ENCODE measurements around the gene SSC5D.
"Not testable (repeated sequence)": the region's sequence is repeated elsewhere in the genome, so short reads cannot be mapped to it uniquely, and the experiment has no call there.

SSC5D gene

GRCh38 chr19:55487924-55488687 is at the start of gene SSC5D:
TSS of gene SSC5D (plus strand) at chr19:55488436. CDS start at chr19:55488590, 154 bp downstream.
- no peak for DNase-seq (ENCODE audit: low read depth in 2 of 2)

DNA sequence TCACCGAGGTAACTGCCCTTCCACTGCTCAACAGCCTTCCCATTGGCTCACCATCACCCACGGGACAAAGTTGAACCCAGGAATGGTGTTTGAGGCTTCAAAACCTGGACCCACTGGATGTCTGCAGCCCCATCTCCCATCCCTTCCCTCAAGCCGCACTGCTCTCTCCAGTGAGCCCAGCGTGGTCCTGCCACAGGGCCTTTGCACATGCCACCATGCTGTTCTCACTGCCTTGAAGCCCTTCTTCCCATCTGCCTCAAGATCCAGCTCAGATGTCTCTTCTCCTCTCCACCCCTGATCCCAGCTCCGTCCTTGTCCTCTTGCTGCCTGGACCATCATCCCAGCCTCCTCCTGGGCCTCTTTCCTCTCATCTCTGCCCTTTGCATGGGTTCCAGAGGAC is 49.2 kb upstream of the SSC5D start:
- DNase-seq (ENCODE audit: low read depth in 2 of 2) = no peak

GRCh38 chr19:55440411-55441105 is 47.7 kb upstream of the SSC5D start:
- DNase-seq (ENCODE audit: low read depth in 2 of 2) = no peak

DNA sequence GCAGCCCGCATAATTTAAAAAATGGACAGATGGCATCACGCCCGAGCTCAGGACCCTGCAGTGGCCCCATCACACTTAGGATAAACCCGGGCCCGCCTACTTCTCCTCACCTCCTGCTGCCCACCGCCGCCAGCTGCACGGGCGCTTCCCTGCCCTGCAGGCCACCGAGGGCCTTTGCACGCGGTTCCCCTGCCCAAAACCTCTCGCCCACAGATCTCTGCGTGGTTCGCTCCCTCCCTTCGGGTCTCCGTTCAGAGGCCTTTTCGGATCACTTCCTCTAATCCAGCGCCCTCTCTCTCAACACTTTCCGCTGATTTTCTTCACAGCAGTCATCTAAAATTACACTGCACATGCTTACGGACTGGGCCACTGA is 46.9 kb upstream of the SSC5D start:
- DNase-seq (ENCODE audit: low read depth in 2 of 2) = no peak

- DNase-seq (ENCODE audit: low read depth in 2 of 2) = no peak
These were observed 46.4 kb upstream of the SSC5D start for GRCh38 chr19:55441692-55442321.

DNA sequence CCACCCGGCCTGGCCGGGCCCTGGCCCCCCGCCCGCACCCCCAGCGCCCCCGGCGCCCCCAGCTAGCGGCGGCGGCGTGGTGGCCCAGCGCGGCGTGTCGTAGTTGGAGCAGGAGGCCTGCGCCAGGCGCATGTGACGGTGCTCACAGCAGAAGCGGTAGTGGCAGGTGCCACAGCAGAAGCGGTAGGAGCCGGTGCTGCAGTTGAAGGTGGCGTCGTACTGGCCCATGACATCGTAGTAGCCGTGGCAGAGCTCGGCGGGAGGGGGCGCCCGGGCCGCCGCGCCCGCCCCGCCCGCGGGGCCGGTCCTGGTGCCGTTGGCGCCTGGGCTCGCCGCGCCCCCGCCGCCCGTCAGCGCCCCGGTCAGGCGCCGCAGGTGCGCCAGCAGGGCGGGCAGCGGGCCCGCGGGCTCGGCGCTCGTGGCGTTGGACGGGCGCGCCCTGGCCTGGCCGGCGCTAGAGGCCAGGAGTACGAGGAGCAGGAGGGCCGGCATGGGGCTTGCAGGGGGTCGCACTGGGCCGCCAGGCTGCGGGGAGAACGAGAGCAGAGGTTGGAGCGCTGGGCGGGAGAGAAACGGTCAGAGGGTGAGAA is 45.8 kb upstream of the SSC5D start:
- no peak for DNase-seq (ENCODE audit: low read depth in 2 of 2)

DNA sequence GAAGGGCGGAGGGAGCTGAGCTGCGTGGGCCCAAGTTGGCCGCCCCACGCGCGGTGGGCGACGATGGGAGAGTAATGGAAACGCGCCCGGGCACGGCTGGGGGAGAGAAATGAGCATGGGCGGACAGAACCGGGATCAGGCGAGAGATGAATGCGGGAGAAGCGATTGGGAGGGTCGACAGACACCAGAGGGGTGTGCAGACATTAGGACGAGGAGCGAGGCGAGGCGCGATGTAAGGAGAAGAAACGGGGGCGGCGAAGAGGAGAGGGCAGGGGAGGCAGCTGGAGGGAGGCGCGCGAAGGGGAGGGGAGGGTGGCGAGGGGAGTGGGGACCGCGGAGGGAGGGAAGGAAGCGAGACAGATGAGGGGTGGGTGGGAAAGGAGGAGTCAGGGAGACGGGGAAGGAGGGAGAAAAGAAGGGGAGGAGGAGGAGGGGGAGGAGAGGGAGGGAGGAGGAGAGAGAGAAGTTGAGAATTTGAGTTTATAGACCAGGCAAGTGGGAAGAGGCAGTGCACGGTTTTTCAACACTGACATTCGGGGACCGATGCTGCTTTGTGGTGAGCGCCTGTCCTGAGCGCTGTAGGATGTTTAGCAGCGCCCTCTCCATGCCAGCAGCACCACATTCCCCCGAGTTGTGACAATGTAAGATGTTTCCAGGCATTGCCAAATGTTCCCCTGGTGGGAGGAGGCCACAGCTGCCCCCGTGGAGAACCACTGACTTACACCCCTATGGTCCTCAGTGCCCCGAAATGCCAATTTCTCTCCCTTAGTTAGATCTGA is 45.0 kb upstream of the SSC5D start, which contains the start of gene SHISA7:
Gene SHISA7 (minus strand): TSS at position 256 of the 779 bp plus-strand sequence. CDS start 437 bp downstream, outside the sequence.
- no peak for DNase-seq (ENCODE audit: low read depth in 2 of 2)

GRCh38 chr19:55443824-55444480 is 44.3 kb upstream of the SSC5D start:
- no peak for DNase-seq (ENCODE audit: low read depth in 2 of 2)

DNA sequence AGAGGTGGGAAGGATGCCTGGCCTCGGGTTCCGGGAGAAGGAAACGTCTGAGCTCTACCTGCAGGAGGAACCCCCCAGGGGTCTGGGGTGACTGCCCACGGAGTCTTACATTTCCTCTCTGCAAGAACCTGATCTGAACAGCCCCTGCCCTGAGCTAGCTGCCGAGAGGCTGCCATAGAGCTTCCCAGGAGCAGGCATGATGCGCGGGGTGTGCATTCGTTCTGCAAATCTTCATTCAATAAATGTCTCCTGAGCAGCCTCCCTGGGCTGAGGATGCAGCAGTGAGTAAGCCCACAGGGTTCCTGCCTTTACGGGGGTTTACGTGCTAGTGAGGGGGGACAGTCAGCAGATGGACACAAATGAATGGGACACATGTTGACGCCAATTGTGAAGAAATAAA is 43.6 kb upstream of the SSC5D start:
- DNase-seq (ENCODE audit: low read depth in 2 of 2) = no peak

- no peak for DNase-seq (ENCODE audit: low read depth in 2 of 2)
These were observed 42.2 kb upstream of the SSC5D start for GRCh38 chr19:55446060-55446459.

DNA sequence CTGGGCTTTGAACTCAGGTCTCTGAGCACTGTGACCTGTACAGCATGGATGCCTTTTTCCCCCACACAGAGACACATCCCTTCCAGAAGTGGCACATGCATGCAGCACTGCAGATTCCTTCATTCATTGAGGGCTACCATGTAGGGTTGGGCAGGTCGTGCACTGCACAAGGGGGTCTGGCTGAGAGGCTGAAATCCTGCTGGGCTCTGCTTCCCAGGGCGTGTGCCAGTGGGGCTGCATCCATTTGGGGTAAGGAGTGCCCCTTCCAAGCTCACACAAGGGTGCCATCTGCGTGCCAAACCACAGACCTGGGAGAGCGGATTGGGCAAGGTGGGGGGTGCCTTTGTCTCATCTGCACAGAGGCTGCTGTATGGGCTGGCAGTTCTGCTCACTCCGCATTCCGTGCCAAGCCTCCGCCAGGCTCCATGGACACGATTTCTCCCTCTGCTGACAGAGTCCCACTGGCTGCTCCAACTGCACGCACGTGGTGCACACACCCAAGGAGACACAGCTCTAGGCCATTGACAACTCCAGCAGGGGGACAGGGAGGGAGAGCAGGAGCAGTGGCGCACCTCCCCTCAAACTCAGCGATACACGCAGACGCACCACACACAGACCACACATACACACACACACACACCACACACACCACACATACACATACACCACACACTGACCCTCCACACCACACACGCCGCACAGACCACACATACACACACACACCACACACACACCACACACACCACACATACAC is 40.6 kb upstream of the SSC5D start:
- DNase-seq (ENCODE audit: low read depth in 2 of 2) = no peak

- not testable (repeated sequence) for DNase-seq (ENCODE audit: low read depth in 2 of 2)
These were observed 40.1 kb upstream of the SSC5D start for GRCh38 chr19:55448175-55448490.

- no peak for DNase-seq (ENCODE audit: low read depth in 2 of 2)
These were observed 38.8 kb upstream of the SSC5D start for GRCh38 chr19:55449469-55449868.

- DNase-seq (ENCODE audit: low read depth in 2 of 2) = no peak
These were observed 36.9 kb upstream of the SSC5D start for GRCh38 chr19:55451163-55451964.

- no peak for DNase-seq (ENCODE audit: low read depth in 2 of 2)
These were observed 36.1 kb upstream of the SSC5D start for GRCh38 chr19:55451965-55452748.

- DNase-seq (ENCODE audit: low read depth in 2 of 2) = no peak
These were observed 35.4 kb upstream of the SSC5D start for GRCh38 chr19:55452749-55453346.

DNA sequence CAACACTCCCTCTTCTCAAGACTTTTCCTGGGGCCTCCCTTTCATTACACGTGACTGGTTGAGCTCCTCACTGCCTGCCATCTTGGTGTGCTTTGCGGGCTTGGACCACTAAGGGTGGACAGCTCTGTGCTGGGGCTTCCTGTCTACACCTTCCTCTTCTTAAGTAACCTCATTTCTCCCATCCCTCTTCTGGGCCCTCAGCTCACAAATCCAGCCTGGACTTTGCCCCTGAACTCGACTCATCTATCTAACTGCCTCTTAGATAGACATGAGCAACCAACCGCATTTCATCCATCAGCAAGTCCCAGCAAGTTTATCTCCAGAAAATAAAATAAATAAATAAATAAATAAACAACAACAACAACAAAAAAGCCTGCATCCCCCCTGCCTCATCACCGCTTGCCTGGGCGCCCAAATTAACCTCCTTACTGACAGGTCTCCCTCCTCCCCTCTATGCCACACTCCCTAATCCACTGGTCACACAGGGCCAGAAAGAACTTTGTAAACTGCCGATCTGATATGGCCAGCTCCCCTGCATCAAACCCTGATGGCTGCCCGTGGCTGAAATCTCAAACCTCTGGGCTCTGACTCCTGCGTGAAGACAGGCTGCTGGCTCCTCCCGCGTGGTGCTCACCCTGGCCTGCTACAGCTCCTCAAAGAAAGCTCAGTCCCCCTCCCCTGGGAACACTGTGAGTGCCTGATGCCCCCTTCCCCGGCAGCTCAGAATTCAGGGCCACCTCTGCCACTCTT is 34.5 kb upstream of the SSC5D start:
- no peak for DNase-seq (ENCODE audit: low read depth in 2 of 2)

- DNase-seq (ENCODE audit: low read depth in 2 of 2) = no peak
These were observed 33.4 kb upstream of the SSC5D start for GRCh38 chr19:55454787-55455243.

Data from stimulated activated CD4-positive, alpha-beta T cell treated with anti-CD3 and anti-CD28 coated beads, Interleukin-12 subunit alpha, Interleukin-12 subunit beta, amount 100 ng/mL, for 24 hours (primary cell).